ENCODE results near the gene S100A5. TPM values are rescaled to one million over a fixed set of nuclear protein-coding genes. Genes with fewer than 3 reads are reported as not detected.

S100A5 gene
- total and polyA plus RNA-seq, 2 of the 8 experiments (the other 6 are each of a cell fraction or from before 2014, with no cell fraction given), result not detected

- Histone ChIP-seq H2AFZ (ENCODE audit: low read length) (no peak overlapping the region), H2BK20ac (ENCODE audit: low read length) (no peak overlapping the region), H3K27ac (ENCODE audit: low read depth, low read length) (no peak overlapping the region), H3K4me1 (replicated peaks in 1 of 4; ENCODE audit: control insufficient read depth in 3 of 4, insufficient read depth in 4 of 4, low read length in 3 of 4) (peaks cover 0 to 2% (median 0%) of the 10 kb centered on the region in 4 experiments; a peak in 3 of 7 replicates), H2BK5ac (ENCODE audit: low read depth, low read length) (no peak overlapping the region), H3K56ac (replicated peaks; ENCODE audit: insufficient read length, low read depth, low read length) (no peak overlapping the region), H2AK5ac (ENCODE audit: low read depth, low read length) (no peak overlapping the region), H3K79me2 (ENCODE audit: control insufficient read depth in 1 of 2, insufficient read depth in 2 of 2, low read length in 2 of 2) (no peaks in the 10 kb centered on the region), H3K4ac (replicated peaks; ENCODE audit: insufficient read length, low read depth, low read length) (no peak overlapping the region), H4K5ac (ENCODE audit: insufficient read length, low read depth, low read length) (no peak overlapping the region), H4K20me1 (replicated peaks in 1 of 2; ENCODE audit: control insufficient read depth in 1 of 2, insufficient read depth in 2 of 2, low read length in 2 of 2) (no peaks in the 10 kb centered on the region), H2BK12ac (ENCODE audit: low read depth, low read length) (no peak overlapping the region), H4K8ac (ENCODE audit: extremely low read depth, insufficient read depth, low read length) (no peak overlapping the region), H3K79me1 (ENCODE audit: low read depth, low read length) (no peaks in the 10 kb centered on the region), H4K91ac (replicated peaks; ENCODE audit: insufficient read length, low read length) (no peak overlapping the region), H2BK15ac (ENCODE audit: low read length) (no peak overlapping the region), H3K36me3 (ENCODE audit: control insufficient read depth in 2 of 4, insufficient read depth in 4 of 4, low read length in 3 of 4) (no peaks in the 10 kb centered on the region), H3K9ac (replicated peaks in 1 of 4; ENCODE audit: extremely low read depth in 1 of 4, low read depth in 3 of 4, low read length in 3 of 4) (no peak overlapping the region), H3K9me3 (ENCODE audit: insufficient read depth in 2 of 2, low read depth in 1 of 2, low read length in 1 of 2) (no peaks in the 10 kb centered on the region), H3K23me2 (ENCODE audit: low read depth, low read length) (no peaks in the 10 kb centered on the region), H3K27me3 (replicated peaks in 1 of 4; ENCODE audit: control insufficient read depth in 3 of 4, extremely low read depth in 1 of 4, insufficient read depth in 3 of 4, low read length in 3 of 4) (no peaks in the 10 kb centered on the region; a peak in 2 of 7 replicates), H3K23ac (ENCODE audit: insufficient read length) (no peak overlapping the region), H2BK120ac (replicated peaks; ENCODE audit: low read depth, low read length) (no peak overlapping the region), H3K14ac (ENCODE audit: insufficient read length) (no peak overlapping the region), H3K18ac (ENCODE audit: extremely low read depth, low read length) (no peak overlapping the region), H3K4me2 (ENCODE audit: insufficient read depth in 1 of 2, low read depth in 2 of 2, low read length in 2 of 2) (no peak overlapping the region), H3K4me3 (ENCODE audit: extremely low read depth in 1 of 4, insufficient read depth in 2 of 4, low read depth in 3 of 4, low read length in 4 of 4) (no peak overlapping the region)
- POLR2A ChIA-PET (ENCODE audit: partially characterized antibody), result interaction anchor here (1.7 kb wide), 1 partner anchor 126 kb away, joined by 4 read pairs; the partner anchor contains the start of gene CHTOP
- no peak for DNase-seq (ENCODE audit: low read depth in 1 of 2, low spot score in 2 of 2)
- TF ChIP-seq, protein P1, sequence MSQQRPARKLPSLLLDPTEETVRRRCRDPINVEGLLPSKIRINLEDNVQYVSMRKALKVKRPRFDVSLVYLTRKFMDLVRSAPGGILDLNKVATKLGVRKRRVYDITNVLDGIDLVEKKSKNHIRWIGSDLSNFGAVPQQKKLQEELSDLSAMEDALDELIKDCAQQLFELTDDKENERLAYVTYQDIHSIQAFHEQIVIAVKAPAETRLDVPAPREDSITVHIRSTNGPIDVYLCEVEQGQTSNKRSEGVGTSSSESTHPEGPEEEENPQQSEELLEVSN (IDR thresholded peaks at IDR 0.05), result no peak
- TF ChIP-seq GABPA (IDR thresholded peaks at IDR 0.05; ENCODE audit: borderline replicate concordance, insufficient read depth, low read length), result no peak
- no peak for TF ChIP-seq NRF1 (IDR thresholded peaks at IDR 0.05; ENCODE audit: low read depth, low read length)
- TF ChIP-seq YY1 (IDR thresholded peaks at IDR 0.05; ENCODE audit: low read depth, low read length), result no peak
- no peak for TF ChIP-seq EGR1 (IDR thresholded peaks at IDR 0.05; ENCODE audit: borderline replicate concordance, low read depth, low read length)
- CTCF ChIA-PET (ENCODE audit: partially characterized antibody), result interaction anchor here (0.9 to 5.3 kb wide), 19 partner anchors 7 to 155 kb away, joined by 3 to 86 read pairs (median 5); partner anchors contain the start of genes S100A1, S100A13 and S100A14
- 86% methylated on average over 9 of the region's 11 CpGs; no CpG with 5 or more reads in 1 of the 2 experiments for WGBS, 2 experiments (ENCODE audit: extremely low coverage in 1 of 2, insufficient coverage in 1 of 2, insufficient read length in 1 of 2, insufficient replicate concordance in 2 of 2, low coverage in 1 of 2, low lambda C conversion rate in 2 of 2, missing lambda C conversion rate in 1 of 2)
- FAIRE-seq, result no peak
Observed at GRCh38 chr1:153507926-153508583, 32.7 kb downstream of the S100A5 start.

Data from H1 (cell line).